GM12872 (cell line): ENCODE measurements around the gene SND1.

Experiments
- CTCF ChIP-seq: IDR thresholded peaks from 3 replicates; pipeline ENCODE4 v1.5.1; 2011; ENCODE audit warnings: low read depth, mild to moderate bottlenecking, low read length, moderate library complexity; ENCODE audit not compliant: insufficient read depth

SND1 gene

GRCh38 chr7:127752829-127753228 lies 100.8 kb downstream of the SND1 start:
- no peak for TF ChIP-seq CTCF

- no peak for TF ChIP-seq CTCF
Measured at GRCh38 chr7:127754457-127754856, 102.5 kb downstream of the SND1 start.

GRCh38 chr7:127755521-127755920 lies 103.5 kb downstream of the SND1 start:
- TF ChIP-seq CTCF = no peak

GRCh38 chr7:127755965-127756364 lies 104.0 kb downstream of the SND1 start:
- no peak for TF ChIP-seq CTCF

- TF ChIP-seq CTCF = no peak
Measured at GRCh38 chr7:127758105-127758504, 106.1 kb downstream of the SND1 start.

- no peak for TF ChIP-seq CTCF
Measured at GRCh38 chr7:127758845-127759244, 106.9 kb downstream of the SND1 start.

GRCh38 chr7:127759945-127760421 lies 108.0 kb downstream of the SND1 start:
- TF ChIP-seq CTCF = no peak
